K562 (cell line): ENCODE data around the gene TNFAIP3. TPM values are rescaled to one million over a fixed set of nuclear protein-coding genes. Genes with fewer than 3 reads are reported as not detected.

Experiments
- ATF7 ChIP-seq: fragments of 450-650 bp; IDR thresholded peaks from 2 replicates; pipeline ENCODE4 v1.7.1; 2014; ENCODE audit warnings: mild to moderate bottlenecking, moderate library complexity
- BDP1 ChIP-seq: IDR thresholded peaks from 3 replicates; pipeline ENCODE4 v1.6.1; 2011; ENCODE audit not compliant: insufficient read length, insufficient read depth
- BRD9 ChIP-seq: fragments of 450-650 bp; IDR thresholded peaks from 2 replicates; pipeline ENCODE4 v1.6.1; 2018; ENCODE audit warnings: low read depth; ENCODE audit not compliant: partially characterized antibody
- CHCHD3 ChIP-seq: fragments of 250-450 bp; sonication (Bioruptor Pico); IDR thresholded peaks from 2 replicates; pipeline ENCODE4 v2.1.2; 2022; ENCODE audit warnings: mild to moderate bottlenecking
- ESRRA ChIP-seq: fragments of 450-650 bp; IDR thresholded peaks from 2 replicates; pipeline ENCODE4 v1.6.1; 2014; ENCODE audit warnings: low read depth, mild to moderate bottlenecking, moderate library complexity, borderline replicate concordance
- ILF3 ChIP-seq: fragments of 450-650 bp; IDR thresholded peaks from 2 replicates; pipeline ENCODE4 v1.6.1; 2018; ENCODE audit warnings: antibody characterized with exemption, mild to moderate bottlenecking, moderate library complexity, borderline replicate concordance
- IRF2 ChIP-seq: sonication (generic); formaldehyde crosslinking; IDR thresholded peaks from 2 replicates; pipeline ENCODE4 v1.8.1; 2022; ENCODE audit warnings: mild to moderate bottlenecking, missing genetic modification reagents
- JUND ChIP-seq, 2 experiments: IDR thresholded peaks; 2 replicates in 1 of 2; 3 replicates in 1 of 2; pipeline ENCODE4 v1.6.1; 2011; ENCODE audit warnings: borderline replicate concordance in 2 of 2, low read depth in 2 of 2, low read length in 2 of 2, improper control_type of control experiment in 1 of 2, missing biosample characterization in 1 of 2, missing genetic modification characterization in 1 of 2, missing genetic modification reagents in 1 of 2
- KDM4B ChIP-seq, 2 experiments: fragments of 450-650 bp in 1 of 2; sonication (generic) in 1 of 2; IDR thresholded peaks; 2 replicates each; pipeline ENCODE4 v1.6.1; 2016 to 2017; ENCODE audit warnings: borderline replicate concordance in 2 of 2, antibody characterized with exemption in 1 of 2, low read depth in 1 of 2, mild to moderate bottlenecking in 1 of 2
- MYBL2 ChIP-seq, 2 experiments: fragments of 450-650 bp in 1 of 2; sonication (generic) in 1 of 2; formaldehyde crosslinking in 1 of 2; IDR thresholded peaks; 2 replicates each; pipeline versions ENCODE4 v1.6.1 to v1.8.1; 2017 to 2022; ENCODE audit warnings: borderline replicate concordance in 1 of 2, inconsistent platforms in 1 of 2, low read depth in 1 of 2, mild to moderate bottlenecking in 1 of 2, missing genetic modification reagents in 1 of 2, moderate library complexity in 1 of 2
- NELFE ChIP-seq: IDR thresholded peaks from 2 replicates; pipeline ENCODE4 v1.6.1; 2011; ENCODE audit warnings: mild to moderate bottlenecking; ENCODE audit not compliant: insufficient read depth, insufficient read length
- PTBP1 ChIP-seq: fragments of 200-400 bp; formaldehyde crosslinking; IDR thresholded peaks from 2 replicates; pipeline ENCODE4 v1.6.1; 2017; ENCODE audit warnings: low read depth, low read length
- PURB ChIP-seq: sonication (generic); formaldehyde crosslinking; IDR thresholded peaks from 2 replicates; pipeline ENCODE4 v1.9.0; 2021; ENCODE audit warnings: low read depth, mild to moderate bottlenecking, missing genetic modification reagents
- SMAD2 ChIP-seq: fragments of 150-350 bp; IDR thresholded peaks from 2 replicates; pipeline ENCODE4 v1.6.1; 2014; ENCODE audit warnings: low read depth, mild to moderate bottlenecking, low read length
- ZNF253 ChIP-seq: fragments of 250-450 bp; sonication (Bioruptor Pico); conservative IDR thresholded peaks from 2 replicates; pipeline ENCODE4 v1.6.1; 2021; ENCODE audit warnings: mild to moderate bottlenecking
- ZNF507 ChIP-seq: conservative IDR thresholded peaks from 2 replicates; pipeline ENCODE4 v1.6.1; 2017; ENCODE audit warnings: missing genetic modification characterization, missing compliant biosample characterization
- ZNF583 ChIP-seq: fragments of 250-450 bp; sonication (Bioruptor Pico); IDR thresholded peaks from 2 replicates; pipeline ENCODE4 v1.4.0; 2020
- polyA plus RNA-seq, 8 experiments: library from polyadenylated mRNA; depleted of rRNA in 4 of 8; stranded (reverse) in 5 of 8; unstranded in 3 of 8; fragments of >200 nt; fragmentation: Nextera tagmentation in 2 of 8; fragmentation: Illumina TruSeq in 1 of 8; extraction: Ambion mirVana in 2 of 8; extraction: Trizol in 1 of 8; gene quantifications; 2 replicates each; pipeline versions ENCODE4 v1.2.1 to v1.2.3, GENCODE V29; 2011 to 2014; ENCODE audit warnings: inconsistent platforms in 1 of 8, missing spikeins in 1 of 8
- total RNA-seq, 7 experiments: library from RNA; depleted of rRNA in 6 of 7; stranded (reverse); fragments of >200 nt in 6 of 7; fragmentation: Illumina TruSeq in 2 of 7; extraction: Trizol in 2 of 7; gene quantifications; 2 replicates each; pipeline versions ENCODE4 v1.2.1 to v1.2.3, GENCODE V29; 2011 to 2021; ENCODE audit warnings: low replicate concordance in 1 of 7
- TF ChIP-seq, protein P1 (sequence below), 2 experiments: fragments of 450-650 bp; IDR thresholded peaks; 2 replicates each; pipeline ENCODE4 v1.6.1; 2016
- TF ChIP-seq, protein P2 (sequence below): fragments of 250-450 bp; sonication (Bioruptor Pico); IDR thresholded peaks from 2 replicates; pipeline ENCODE4 v1.6.1; 2021; ENCODE audit warnings: mild to moderate bottlenecking
- TF ChIP-seq, protein P3 (sequence below): sonication (generic); formaldehyde crosslinking; IDR thresholded peaks from 2 replicates; pipeline ENCODE4 v1.8.0; 2023; ENCODE audit warnings: mild to moderate bottlenecking, missing genetic modification reagents
- TF ChIP-seq, protein P4 (sequence below): fragments of 450-650 bp; IDR thresholded peaks from 2 replicates; pipeline ENCODE4 v1.7.0; 2016; ENCODE audit warnings: borderline replicate concordance

Gene TNFAIP3
- total and polyA plus RNA-seq, 9 of the 15 experiments (the other 6 are each of a cell fraction or from before 2014, with no cell fraction given): 0.79 to 17.0 (median 6.4) TPM

DNA sequence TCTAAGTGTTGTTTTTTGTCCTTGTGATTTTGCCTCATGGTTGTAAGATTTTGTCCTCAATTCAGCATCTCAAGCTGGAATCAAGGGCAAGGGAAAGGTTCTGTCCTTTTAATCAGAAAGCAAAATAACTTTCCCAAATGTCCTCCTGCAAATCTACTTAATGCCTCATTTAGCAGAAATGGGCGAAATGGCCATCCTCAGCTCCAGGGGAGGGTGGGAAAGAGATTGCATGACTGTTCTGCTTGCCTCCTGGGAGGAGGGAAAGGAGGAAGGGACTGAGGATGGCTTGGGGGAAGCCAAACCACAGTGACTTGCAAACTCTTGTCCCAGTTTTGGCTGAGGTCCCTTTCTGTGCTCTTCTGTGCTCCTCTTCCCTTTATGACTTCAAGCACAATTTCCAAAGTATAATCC, 43.4 kb downstream of the TNFAIP3 start (continued):
- TF ChIP-seq ZNF507 (tag) (no peak), ZNF253 (CRISPR knock-in tag) (no peak), SMAD2 (no peak), PTBP1 (no peak), BRD9 (peak; percentile 96), PURB (CRISPR knock-in tag) (no peak), ATF7 (peak; percentile 65), CHCHD3 (no peak), JUND (IDR thresholded peaks at IDR 0.05; ENCODE audit: borderline replicate concordance, low read depth, low read length) (peak; percentile 86; the same call in 1 of the 2 replicates), JUND (tag; IDR thresholded peaks at IDR 0.05; ENCODE audit: borderline replicate concordance, low read depth, low read length) (peak; percentile 81; the same call in 1 of the 3 replicates), ILF3 (no peak), MYBL2 (IDR thresholded peaks at IDR 0.05; ENCODE audit: low read depth) (no peak), MYBL2 (CRISPR knock-in tag; IDR thresholded peaks at IDR 0.05; ENCODE audit: borderline replicate concordance) (no peak), BDP1 (no peak), NELFE (no peak), ESRRA (peak; percentile 96; the same call in 1 of the 2 replicates), KDM4B (IDR thresholded peaks at IDR 0.05; ENCODE audit: borderline replicate concordance in 2 of 2, low read depth in 1 of 2) (no peak), ZNF583 (CRISPR knock-in tag) (peak; percentile 87), IRF2 (CRISPR knock-in tag) (no peak)
- TF ChIP-seq, protein P1, sequence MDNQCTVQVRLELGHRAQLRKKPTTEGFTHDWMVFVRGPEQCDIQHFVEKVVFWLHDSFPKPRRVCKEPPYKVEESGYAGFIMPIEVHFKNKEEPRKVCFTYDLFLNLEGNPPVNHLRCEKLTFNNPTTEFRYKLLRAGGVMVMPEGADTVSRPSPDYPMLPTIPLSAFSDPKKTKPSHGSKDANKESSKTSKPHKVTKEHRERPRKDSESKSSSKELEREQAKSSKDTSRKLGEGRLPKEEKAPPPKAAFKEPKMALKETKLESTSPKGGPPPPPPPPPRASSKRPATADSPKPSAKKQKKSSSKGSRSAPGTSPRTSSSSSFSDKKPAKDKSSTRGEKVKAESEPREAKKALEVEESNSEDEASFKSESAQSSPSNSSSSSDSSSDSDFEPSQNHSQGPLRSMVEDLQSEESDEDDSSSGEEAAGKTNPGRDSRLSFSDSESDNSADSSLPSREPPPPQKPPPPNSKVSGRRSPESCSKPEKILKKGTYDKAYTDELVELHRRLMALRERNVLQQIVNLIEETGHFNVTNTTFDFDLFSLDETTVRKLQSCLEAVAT (IDR thresholded peaks at IDR 0.05): peak in 1 of 2 experiments; percentile 98; a peak in 2 of 4 replicates
- TF ChIP-seq, protein P2, sequence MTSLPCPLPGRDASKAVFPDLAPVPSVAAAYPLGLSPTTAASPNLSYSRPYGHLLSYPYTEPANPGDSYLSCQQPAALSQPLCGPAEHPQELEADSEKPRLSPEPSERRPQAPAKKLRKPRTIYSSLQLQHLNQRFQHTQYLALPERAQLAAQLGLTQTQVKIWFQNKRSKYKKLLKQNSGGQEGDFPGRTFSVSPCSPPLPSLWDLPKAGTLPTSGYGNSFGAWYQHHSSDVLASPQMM (CRISPR knock-in tag): no peak
- TF ChIP-seq, protein P3, sequence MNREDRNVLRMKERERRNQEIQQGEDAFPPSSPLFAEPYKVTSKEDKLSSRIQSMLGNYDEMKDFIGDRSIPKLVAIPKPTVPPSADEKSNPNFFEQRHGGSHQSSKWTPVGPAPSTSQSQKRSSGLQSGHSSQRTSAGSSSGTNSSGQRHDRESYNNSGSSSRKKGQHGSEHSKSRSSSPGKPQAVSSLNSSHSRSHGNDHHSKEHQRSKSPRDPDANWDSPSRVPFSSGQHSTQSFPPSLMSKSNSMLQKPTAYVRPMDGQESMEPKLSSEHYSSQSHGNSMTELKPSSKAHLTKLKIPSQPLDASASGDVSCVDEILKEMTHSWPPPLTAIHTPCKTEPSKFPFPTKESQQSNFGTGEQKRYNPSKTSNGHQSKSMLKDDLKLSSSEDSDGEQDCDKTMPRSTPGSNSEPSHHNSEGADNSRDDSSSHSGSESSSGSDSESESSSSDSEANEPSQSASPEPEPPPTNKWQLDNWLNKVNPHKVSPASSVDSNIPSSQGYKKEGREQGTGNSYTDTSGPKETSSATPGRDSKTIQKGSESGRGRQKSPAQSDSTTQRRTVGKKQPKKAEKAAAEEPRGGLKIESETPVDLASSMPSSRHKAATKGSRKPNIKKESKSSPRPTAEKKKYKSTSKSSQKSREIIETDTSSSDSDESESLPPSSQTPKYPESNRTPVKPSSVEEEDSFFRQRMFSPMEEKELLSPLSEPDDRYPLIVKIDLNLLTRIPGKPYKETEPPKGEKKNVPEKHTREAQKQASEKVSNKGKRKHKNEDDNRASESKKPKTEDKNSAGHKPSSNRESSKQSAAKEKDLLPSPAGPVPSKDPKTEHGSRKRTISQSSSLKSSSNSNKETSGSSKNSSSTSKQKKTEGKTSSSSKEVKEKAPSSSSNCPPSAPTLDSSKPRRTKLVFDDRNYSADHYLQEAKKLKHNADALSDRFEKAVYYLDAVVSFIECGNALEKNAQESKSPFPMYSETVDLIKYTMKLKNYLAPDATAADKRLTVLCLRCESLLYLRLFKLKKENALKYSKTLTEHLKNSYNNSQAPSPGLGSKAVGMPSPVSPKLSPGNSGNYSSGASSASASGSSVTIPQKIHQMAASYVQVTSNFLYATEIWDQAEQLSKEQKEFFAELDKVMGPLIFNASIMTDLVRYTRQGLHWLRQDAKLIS (CRISPR knock-in tag): no peak
- TF ChIP-seq, protein P4, sequence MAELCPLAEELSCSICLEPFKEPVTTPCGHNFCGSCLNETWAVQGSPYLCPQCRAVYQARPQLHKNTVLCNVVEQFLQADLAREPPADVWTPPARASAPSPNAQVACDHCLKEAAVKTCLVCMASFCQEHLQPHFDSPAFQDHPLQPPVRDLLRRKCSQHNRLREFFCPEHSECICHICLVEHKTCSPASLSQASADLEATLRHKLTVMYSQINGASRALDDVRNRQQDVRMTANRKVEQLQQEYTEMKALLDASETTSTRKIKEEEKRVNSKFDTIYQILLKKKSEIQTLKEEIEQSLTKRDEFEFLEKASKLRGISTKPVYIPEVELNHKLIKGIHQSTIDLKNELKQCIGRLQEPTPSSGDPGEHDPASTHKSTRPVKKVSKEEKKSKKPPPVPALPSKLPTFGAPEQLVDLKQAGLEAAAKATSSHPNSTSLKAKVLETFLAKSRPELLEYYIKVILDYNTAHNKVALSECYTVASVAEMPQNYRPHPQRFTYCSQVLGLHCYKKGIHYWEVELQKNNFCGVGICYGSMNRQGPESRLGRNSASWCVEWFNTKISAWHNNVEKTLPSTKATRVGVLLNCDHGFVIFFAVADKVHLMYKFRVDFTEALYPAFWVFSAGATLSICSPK: no peak
